ENCODE measurements around the gene MORN4.

The MORN4 gene

DNA sequence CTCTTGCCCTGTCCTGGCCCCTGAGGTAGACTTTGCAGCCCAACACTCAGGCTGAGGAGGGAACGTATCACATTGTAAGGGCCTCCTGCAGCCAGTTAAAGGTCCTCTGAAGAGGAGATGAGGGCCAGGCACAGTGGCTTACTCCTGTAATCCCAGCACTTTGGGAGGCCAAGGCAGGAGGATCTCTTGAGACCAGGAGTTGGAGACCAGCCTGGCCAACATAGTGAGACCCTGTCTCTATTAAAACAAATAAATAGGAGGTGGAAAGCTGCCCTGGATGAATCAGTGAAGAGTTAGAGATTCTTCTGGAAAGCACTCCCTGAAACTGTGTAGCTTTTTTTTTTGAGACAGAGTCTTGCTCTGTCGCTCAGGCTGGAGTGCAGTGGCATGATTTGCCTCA is 46.1 kb downstream of the MORN4 start:
- H3K4me3 ChIP-seq = no peak overlapping the region
- no peak for DNase-seq (ENCODE audit: low spot score)
- H3K27ac ChIP-seq = no peak overlapping the region
- TF ChIP-seq, protein P1, sequence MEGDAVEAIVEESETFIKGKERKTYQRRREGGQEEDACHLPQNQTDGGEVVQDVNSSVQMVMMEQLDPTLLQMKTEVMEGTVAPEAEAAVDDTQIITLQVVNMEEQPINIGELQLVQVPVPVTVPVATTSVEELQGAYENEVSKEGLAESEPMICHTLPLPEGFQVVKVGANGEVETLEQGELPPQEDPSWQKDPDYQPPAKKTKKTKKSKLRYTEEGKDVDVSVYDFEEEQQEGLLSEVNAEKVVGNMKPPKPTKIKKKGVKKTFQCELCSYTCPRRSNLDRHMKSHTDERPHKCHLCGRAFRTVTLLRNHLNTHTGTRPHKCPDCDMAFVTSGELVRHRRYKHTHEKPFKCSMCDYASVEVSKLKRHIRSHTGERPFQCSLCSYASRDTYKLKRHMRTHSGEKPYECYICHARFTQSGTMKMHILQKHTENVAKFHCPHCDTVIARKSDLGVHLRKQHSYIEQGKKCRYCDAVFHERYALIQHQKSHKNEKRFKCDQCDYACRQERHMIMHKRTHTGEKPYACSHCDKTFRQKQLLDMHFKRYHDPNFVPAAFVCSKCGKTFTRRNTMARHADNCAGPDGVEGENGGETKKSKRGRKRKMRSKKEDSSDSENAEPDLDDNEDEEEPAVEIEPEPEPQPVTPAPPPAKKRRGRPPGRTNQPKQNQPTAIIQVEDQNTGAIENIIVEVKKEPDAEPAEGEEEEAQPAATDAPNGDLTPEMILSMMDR (IDR thresholded peaks at IDR 0.05) = no peak

DNA sequence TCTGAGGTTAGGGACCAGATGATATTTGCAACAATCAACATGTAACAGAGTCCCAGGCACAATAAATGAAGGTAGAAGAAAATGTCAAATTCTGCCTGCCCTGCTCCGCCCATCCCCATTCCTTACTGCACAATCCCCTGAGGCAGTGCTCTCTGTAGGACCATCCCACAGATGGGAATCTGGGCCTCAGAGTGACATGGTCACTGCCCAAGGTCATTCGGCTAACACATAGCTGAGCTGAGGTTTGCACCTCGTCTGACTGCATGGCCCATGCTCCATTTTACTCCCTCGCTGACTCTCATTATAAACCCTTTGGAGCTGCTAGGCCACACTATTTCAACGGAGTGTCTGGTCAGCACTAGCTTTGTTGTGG is 47.9 kb downstream of the MORN4 start:
- TF ChIP-seq, protein P1 (IDR thresholded peaks at IDR 0.05) = no peak
- DNase-seq (ENCODE audit: low spot score) = no peak
- Histone ChIP-seq H3K27ac (peak overlapping the region in 1 of 2 donors; percentile 63), H3K4me3 (no peak overlapping the region)

DNA sequence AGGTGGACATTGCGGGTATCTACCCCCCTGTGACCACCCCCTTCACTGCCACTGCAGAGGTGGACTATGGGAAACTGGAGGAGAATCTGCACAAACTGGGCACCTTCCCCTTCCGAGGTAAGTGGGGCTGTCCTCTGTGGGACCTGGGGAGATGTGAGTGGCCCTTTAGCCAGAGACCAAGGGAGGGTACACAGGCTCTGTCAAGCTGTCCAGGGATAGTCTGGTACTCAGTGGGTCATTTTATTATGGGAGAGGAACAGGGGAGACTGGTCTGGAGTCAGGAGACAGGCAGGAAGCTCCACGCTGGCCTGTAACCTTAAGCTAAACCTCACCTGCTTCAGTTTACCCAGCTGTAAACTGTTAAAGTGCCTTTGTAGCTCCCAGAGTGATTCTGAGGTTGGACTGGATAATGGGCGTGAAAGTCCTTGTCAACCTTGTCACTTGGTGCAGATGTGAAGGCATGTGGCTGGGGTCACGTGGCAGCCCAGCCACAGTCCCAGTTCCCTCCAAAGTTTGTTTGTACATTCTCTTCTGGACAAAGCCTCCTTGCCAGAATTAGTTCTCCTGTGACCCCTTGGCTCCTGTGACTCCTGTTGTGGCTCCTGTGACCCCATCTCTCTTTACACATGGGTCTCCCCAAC is 48.4 kb downstream of the MORN4 start:
- TF ChIP-seq, protein P1 (IDR thresholded peaks at IDR 0.05) = no peak
- no peak for DNase-seq (ENCODE audit: low spot score)
- H3K4me3 ChIP-seq = no peak overlapping the region
- peak overlapping the region in 1 of 2 donors; percentile 63 for H3K27ac ChIP-seq

DNA sequence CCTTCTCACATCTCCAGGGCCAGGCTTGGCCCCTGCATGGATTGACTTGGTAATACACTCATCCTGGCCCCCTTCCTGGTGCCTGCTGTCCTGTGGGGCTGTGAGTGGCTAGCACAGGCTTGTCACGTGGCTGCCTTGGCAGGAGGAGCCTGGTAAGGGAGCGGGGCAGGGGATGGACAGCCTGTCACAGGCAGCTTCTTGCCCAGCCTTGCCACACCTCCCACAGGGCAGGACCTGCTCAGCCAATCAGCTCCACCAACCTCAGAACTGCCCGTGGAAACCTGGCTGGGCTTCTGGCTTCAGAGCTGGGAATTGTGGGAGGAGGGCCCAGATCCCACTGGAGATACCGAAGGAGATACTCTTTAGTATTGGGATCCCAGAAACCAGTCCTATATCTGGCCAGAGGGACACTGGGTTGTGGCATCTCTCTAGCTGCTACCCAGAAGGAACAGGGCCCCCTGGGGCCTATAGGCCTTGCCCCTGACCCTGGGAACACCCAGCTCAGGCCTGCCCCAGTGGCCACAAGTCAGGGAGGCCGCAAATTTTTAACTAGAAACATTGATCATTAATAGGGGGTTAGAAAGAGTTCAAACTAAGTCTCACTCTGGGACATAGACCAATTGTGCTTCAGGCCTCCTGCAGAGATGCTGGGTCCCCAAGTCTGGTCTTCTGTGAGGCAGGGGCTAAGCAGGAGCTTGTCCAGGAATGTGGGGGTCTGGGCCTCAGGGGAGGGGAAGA is 49.1 kb downstream of the MORN4 start, which contains the start of gene HOGA1:
HOGA1 (plus strand) TSS at position 330 of the 738 bp plus-strand sequence; CDS start at position 645, 315 bp downstream.
- TF ChIP-seq, protein P1 (IDR thresholded peaks at IDR 0.05) = no peak
- peak within 1 kb of the TSS; percentile 0 to 63 for H3K27ac ChIP-seq
- peak; percentile 81 for DNase-seq (ENCODE audit: low spot score)
- no peak within 1 kb of the TSS for H3K4me3 ChIP-seq

DNA sequence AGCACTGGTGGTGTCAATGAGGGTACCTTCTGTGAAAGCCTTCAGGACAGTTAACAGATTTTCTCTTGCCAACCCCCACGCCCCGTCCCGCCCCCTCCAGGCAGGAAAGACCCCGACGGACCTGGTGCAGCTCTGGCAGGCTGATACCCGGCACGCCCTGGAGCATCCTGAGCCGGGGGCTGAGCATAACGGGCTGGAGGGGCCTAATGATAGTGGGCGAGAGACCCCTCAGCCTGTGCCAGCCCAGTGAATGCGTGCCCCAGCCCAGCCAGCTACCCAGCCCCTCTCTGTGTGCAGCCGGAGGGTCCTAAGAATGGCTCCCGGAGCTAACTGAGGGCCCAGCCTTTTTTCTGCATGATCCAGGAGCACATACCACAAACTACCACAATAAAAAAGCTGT is 49.8 kb downstream of the MORN4 start:
- TF ChIP-seq, protein P1 (IDR thresholded peaks at IDR 0.05) = no peak
- Histone ChIP-seq H3K4me3 (no peak overlapping the region), H3K27ac (peak overlapping the region in 1 of 2 donors; percentile 63)
- no peak for DNase-seq (ENCODE audit: low spot score)

DNA sequence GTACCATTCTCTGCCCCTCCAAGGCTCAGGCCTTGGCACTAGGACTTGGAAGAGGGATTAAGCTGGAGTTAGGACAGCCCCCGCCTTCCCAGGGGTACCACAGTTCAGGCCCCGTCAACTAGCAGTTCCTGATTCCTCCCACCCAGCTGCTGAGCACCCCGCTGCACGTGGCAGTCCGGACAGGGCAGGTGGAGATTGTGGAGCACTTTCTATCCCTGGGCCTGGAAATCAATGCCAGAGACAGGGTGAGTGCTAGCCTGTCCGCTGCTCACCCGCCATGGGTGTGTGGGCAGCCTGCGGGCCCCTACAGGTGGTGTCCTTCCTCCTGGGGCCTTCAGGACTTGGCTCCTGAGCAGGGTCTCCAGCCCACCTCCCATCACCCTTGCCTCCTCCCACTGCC is 51.1 kb downstream of the MORN4 start:
- TF ChIP-seq, protein P1 (IDR thresholded peaks at IDR 0.05) = no peak
- no peak overlapping the region for H3K4me3 ChIP-seq
- DNase-seq (ENCODE audit: low spot score) = no peak
- no peak overlapping the region for H3K27ac ChIP-seq

Measured in coronary artery (tissue), 2 donors.